H7 (cell line): ENCODE results near the gene SERPINB7. TPM values are rescaled to one million over a fixed set of nuclear protein-coding genes. Genes with fewer than 3 reads are reported as not detected.
"Not testable (repeated sequence)": the region's sequence is repeated elsewhere in the genome, so short reads cannot be mapped to it uniquely, and the experiment has no call there.

ENCODE experiments used
- DNase-seq: peaks from one replicate; pipeline ENCODE4 v3.0.0; 2012
- H3K27me3 ChIP-seq: 2 replicates; pipeline ENCODE4 v1.6.0; 2011; ENCODE audit warnings: mild to moderate bottlenecking, low read length; ENCODE audit not compliant: control insufficient read depth, insufficient read depth
- H3K36me3 ChIP-seq: replicated peaks from 2 replicates; pipeline ENCODE4 v1.5.1; 2011; ENCODE audit warnings: low read length; ENCODE audit not compliant: control insufficient read depth, insufficient read depth
- H3K4me3 ChIP-seq: 2 replicates; pipeline ENCODE4 v1.5.1; 2011; ENCODE audit warnings: low read depth, mild to moderate bottlenecking, control low read depth, low read length, moderate library complexity; ENCODE audit not compliant: insufficient read depth
- total RNA-seq: library from RNA; depleted of rRNA; stranded (reverse); fragments of >200 nt; shearing (Covaris generic); gene quantifications from 2 replicates; pipeline ENCODE4 v1.2.3, GENCODE V29; 2014; rRNA removed

SERPINB7 gene, protein sequence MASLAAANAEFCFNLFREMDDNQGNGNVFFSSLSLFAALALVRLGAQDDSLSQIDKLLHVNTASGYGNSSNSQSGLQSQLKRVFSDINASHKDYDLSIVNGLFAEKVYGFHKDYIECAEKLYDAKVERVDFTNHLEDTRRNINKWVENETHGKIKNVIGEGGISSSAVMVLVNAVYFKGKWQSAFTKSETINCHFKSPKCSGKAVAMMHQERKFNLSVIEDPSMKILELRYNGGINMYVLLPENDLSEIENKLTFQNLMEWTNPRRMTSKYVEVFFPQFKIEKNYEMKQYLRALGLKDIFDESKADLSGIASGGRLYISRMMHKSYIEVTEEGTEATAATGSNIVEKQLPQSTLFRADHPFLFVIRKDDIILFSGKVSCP
- not detected in 2 replicates for total RNA-seq

DNA sequence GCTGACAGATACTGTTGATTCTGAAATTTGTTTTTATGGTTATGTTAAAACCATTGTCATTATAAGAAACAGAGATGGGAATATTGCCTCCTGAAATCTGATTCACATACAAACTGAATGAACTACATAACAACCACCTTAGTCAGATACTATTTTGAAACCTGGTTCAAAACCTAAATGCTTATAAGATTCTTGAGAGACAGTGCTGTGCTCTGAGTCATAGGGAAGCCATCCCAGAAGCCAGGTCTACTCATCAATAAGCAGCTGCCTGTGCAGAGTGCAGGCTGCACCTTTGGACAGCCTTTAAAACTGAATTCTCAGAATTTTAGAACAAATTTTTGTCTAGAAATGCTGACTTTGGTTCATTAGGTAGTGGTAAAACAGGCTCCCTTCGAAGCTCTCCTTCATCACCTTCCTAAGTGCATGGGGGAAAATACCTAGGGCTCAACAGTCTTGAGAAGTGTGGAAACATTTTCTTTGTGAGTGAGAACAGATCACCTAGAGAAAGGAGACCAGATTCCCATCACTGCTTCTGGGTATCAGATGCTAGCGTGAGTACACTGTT is at the start of gene SERPINB7:
Gene SERPINB7, plus strand, starts transcription at position 253 of the 565 bp plus-strand sequence. CDS start 6,955 bp downstream, outside the sequence.
- H3K36me3 ChIP-seq, result no peaks in the 10 kb centered on the region
- no peak within 1 kb of the TSS for H3K4me3 ChIP-seq
- no peak for DNase-seq
- no peaks in the 10 kb centered on the region for H3K27me3 ChIP-seq

DNA sequence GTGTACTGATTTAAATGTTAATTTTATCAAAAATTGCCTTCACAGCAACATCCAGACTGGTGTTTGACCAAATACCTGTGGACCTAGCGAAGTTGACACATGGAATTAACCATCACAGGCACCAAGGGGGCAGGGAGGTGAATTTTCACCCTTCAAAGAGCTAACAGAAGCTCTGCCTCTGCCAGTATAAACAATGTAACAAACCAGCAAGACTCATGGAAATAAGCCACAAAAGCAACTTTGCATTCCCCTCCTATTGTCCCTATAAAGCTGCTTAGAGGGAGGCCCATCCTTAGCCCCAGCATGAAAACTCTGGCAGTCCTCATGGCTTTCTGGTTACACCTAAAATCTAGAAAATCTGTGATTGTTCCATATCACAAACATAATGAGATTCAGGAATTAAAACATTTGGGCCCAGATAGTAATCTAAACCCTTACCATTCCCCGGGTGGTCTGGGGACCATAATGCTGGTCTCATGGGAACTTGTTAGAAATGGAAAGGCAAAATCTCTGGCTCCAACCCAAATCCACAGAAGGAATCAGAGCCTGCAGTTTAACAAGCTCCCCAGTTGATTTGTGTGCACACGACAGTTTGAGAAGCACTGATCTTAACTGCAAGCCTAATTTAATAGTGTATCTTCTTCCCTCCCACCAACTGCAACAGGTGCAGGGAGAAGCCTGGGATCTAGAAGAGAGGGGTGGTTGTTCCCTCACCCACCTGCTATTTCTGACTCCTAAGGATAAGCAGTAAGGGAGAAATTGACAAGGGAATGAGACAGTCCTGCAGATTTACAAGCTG is 49.3 kb upstream of the SERPINB7 start:
- Histone ChIP-seq H3K36me3 (no peaks in the 10 kb centered on the region), H3K27me3 (no peaks in the 10 kb centered on the region), H3K4me3 (no peak overlapping the region)
- no peak for DNase-seq

DNA sequence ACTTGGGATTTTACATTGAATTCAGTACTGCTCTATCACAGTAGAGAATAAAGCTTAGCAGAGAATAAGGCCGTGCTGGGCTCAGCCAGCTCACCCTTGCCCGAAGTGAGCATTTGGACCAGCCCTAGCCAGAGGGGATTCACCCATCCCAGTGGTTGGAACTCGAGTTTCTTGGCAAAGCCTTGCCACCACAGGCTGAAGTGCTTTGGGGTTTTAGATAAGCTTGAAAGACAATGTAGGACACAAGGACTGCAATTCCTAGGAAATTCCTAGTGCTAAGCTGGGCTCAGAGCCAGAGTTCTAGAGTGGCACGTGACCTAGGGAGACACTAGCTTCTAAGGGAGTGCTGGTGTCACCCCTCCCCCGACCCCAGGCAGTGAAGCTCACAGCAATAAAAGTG is 44.4 kb upstream of the SERPINB7 start:
- Histone ChIP-seq H3K4me3 (no peak overlapping the region), H3K27me3 (no peaks in the 10 kb centered on the region), H3K36me3 (no peaks in the 10 kb centered on the region)
- no peak for DNase-seq

DNA sequence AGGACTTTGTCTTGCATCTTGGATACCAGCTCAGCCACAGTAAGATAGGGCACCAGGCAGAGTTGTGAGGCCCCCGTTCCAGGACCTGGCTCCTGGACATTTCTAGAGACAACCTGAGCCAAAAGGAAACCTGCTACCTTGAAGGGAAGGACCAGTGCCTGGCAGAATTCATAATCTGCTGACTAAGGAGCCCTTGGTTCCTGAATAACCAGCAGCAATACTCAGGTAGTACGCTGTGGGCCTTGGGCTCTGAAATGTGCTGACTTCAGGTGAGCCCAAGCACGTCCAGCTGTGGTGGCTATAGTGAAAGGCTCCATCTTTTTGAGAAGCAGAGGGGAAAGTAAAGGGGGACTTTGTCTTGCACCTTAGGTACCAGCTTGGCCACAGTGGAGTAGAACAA is 44.0 kb upstream of the SERPINB7 start:
- H3K4me3 ChIP-seq, result no peak overlapping the region
- no peak for DNase-seq

DNA sequence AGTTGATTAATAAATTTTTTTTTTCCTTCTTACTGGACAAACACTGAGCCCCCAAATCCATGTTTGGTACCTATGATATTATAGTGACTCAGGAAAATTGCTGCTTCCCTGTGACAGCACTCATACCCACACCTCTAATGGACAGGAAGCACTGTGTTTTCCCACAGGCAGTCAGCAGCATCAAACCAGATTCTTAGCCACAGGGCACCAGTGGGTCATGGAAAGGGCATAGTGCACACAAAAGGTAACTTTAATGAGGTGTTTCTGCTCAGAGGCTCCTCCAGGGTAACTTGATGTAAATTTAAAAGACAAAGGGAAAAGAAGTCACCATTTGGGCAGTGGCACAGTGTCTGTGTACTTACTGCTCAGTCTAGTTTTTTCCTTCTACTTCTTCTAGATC is 38.3 kb upstream of the SERPINB7 start:
- Histone ChIP-seq H3K4me3 (no peak overlapping the region), H3K27me3 (no peaks in the 10 kb centered on the region), H3K36me3 (no peaks in the 10 kb centered on the region)
- DNase-seq, result no peak

More for the DNA sequence above, 44.0 kb upstream of the SERPINB7 start:
- Histone ChIP-seq H3K36me3 (no peaks in the 10 kb centered on the region), H3K27me3 (no peaks in the 10 kb centered on the region)

DNA sequence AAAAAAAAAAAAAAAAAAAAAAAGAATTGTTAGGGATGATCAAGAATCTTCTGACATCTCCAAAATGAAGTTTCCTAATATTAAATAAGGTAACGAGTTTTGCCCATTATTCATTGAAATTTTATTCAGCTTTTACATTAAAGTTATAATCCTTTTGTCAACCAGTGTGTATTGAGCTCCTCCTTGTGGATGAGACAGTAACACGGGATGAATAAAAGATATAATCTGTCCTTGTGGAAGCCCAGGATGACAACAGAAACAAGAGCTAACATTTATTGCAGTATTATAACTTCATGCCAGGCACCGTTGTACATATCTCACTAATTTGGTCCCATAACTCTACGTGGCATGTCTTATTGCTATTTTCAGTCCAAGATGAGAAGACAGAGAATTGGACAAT is 33.4 kb upstream of the SERPINB7 start:
- no peak overlapping the region for H3K4me3 ChIP-seq
- H3K36me3 ChIP-seq, result no peaks in the 10 kb centered on the region
- no peaks in the 10 kb centered on the region for H3K27me3 ChIP-seq
- no peak for DNase-seq

DNA sequence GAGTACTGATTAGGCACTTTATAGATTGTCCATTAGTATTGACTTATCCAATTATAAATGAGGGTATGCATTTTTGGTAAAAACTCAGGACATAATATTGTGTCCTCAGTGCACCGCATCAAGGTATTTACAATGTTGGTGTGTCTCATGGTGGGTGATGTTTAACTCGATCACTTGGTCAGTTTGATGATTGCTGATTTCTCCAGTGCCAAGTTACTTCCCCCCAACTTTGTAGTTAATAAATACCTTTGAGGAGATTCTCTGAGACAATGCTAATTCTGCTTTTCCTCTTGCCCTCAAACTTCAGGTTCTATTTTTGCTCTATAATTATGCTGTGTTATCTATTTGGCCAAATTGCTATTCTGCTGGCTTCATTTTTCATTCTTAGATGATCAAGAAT is 28.2 kb upstream of the SERPINB7 start:
- Histone ChIP-seq H3K4me3 (no peak overlapping the region), H3K27me3 (no peaks in the 10 kb centered on the region), H3K36me3 (no peaks in the 10 kb centered on the region)
- no peak for DNase-seq

DNA sequence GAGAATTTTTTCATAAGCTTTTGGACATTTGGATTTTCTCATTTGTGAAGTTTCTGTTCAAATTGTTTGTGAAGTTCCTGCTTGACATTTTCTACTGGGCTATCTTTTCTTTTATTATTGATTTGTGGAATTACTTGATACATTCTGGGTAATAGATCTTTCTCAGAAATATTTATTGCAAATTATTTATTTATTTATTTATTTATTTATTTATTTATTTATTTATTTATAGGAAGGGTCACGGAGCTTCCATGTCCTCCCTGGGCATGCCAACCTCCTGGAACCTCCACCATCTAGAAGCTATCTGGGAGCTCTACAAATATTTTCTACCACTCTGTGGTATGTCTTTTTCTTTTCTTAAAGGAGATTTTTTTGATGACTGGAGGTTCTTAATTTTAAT is 25.7 kb upstream of the SERPINB7 start:
- DNase-seq, result no peak
- no peaks in the 10 kb centered on the region for H3K27me3 ChIP-seq
- no peaks in the 10 kb centered on the region for H3K36me3 ChIP-seq
- no peak overlapping the region for H3K4me3 ChIP-seq

DNA sequence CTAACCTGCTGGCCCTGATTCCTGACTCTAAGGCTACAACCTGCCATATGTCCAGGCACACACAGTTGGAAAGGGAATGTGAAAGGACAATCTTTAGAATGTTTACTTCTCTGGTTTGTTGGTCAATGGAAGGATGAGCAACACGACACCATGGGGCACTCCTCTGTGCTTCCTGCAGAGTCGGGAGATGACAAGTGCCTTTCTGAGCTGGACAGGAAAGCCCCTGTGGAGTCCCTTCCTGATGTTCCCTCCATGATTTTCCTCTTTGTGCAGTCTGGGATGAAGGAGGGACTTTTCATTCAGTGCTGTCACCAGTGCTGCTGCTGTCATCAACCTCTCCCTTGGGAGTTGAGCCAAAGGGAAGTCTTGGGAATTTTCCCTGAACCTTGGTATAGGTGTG is 22.6 kb upstream of the SERPINB7 start:
- Histone ChIP-seq H3K27me3 (no peaks in the 10 kb centered on the region), H3K36me3 (no peaks in the 10 kb centered on the region), H3K4me3 (no peak overlapping the region)
- DNase-seq, result no peak

DNA sequence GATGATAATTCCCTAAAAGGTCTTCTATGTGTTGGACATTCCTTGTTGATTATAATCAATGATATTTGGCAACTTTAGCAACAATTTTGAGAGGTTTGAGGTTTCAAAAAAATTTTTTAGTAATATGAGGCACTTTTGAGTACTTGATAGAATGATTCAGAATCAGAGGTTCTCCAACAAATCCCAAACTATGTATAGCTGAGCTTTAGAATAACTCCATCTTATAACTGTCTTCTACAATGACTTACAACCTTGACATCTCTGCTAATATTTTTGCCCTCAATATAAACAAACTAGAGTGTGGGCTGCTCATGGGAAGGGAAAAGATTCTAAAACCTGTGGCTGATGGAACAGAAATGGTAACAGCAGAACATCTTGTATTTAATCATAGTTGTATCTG is 21.5 kb upstream of the SERPINB7 start:
- DNase-seq, result no peak
- H3K4me3 ChIP-seq, result no peak overlapping the region
- H3K36me3 ChIP-seq, result no peaks in the 10 kb centered on the region
- no peaks in the 10 kb centered on the region for H3K27me3 ChIP-seq

DNA sequence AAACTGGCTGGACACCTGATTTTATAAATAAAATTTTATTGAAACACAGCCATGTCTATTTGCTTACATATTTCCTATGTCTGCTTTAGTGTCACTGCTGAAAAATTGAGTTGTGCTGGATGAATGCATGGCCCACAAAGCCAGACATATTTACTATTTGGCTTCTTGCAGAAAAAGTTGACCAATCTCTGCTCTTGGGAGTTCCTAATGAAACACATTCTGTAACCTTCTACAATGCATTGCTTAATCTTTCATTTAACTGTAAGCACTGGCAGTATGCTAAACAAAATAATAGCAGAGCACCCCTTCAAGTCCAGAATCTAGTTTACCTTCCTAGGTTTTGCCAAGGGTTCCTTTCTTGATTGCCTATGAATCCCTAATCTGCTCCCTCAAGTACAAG is 17.7 kb upstream of the SERPINB7 start:
- Histone ChIP-seq H3K36me3 (no peaks in the 10 kb centered on the region), H3K27me3 (no peaks in the 10 kb centered on the region), H3K4me3 (no peak overlapping the region)
- no peak for DNase-seq

DNA sequence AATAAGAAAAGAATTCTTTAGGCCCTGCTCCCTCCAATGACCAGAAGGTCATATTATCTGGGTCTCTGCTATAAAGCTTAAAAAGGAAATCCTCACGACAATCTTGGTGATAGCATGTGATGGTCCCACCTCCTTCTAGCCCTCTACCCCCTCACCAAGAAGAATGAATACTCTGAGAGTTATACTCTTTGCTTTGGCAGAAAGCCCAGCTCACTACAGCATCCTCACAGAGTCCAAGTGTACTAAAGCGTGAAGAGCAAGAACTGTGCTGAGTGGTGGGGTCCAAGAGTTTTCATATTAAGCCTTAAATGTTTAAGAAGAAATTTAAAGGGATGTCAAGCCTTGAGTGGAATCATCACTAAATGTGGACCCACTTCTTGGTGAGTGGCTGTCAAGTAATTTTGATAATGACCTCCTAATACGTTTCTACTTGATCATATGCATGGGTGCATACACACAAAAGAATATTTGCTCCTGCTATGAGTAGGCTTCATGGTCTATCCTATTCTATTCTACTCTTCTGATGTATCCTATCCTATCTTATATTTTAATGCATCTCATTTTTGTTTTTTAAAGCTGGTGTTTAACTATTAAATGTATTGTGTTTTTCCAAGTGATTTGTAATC is 16.5 kb upstream of the SERPINB7 start:
- no peak overlapping the region for H3K4me3 ChIP-seq
- H3K36me3 ChIP-seq, result no peaks in the 10 kb centered on the region
- DNase-seq, result no peak
- no peaks in the 10 kb centered on the region for H3K27me3 ChIP-seq

DNA sequence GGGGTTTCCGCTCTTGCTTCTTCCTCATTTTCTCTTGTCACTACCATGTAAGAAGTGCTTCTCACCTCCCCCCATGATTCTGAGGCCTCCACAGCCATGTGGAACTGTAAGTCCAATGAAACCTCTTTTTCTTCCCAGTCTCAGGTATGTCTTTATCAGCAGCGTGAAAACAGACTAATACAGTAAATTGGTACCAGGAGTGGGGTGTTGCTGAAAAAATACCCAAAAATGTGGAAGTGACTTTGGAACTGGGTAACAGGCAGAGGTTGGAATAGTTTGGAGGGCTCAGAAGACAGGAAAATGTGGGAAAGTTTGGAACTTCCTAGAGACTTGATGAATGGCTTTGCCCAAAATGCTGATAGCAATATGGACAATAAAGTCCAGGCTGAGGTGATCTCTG is 15.4 kb upstream of the SERPINB7 start:
- not testable (repeated sequence) for DNase-seq, H3K27me3 ChIP-seq, H3K4me3 ChIP-seq, H3K36me3 ChIP-seq

DNA sequence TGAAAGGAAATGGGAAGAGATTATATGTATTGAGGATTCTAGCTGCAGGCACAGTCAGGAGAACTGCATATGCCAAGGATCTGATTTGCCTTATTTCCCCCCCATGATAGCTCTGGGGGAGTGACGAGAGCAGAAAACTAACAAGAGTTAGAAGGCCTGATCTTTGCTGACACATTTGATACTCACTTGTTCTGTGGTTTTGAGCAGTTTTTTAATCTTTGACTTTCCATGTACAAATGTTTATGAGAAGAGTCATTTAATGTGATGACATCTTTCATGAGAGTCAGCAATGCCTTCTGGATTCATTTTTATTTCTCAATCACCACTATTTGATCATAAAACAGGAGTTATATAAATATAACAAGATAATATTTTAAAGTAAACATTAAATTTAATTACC is 12.7 kb upstream of the SERPINB7 start:
- Histone ChIP-seq H3K36me3 (no peaks in the 10 kb centered on the region), H3K4me3 (no peak overlapping the region), H3K27me3 (no peaks in the 10 kb centered on the region)
- DNase-seq, result no peak
